ENCODE results near the gene RNF11.
"Not testable (repeated sequence)": the region's sequence is repeated elsewhere in the genome, so short reads cannot be mapped to it uniquely, and the experiment has no call there.

RNF11 gene

DNA sequence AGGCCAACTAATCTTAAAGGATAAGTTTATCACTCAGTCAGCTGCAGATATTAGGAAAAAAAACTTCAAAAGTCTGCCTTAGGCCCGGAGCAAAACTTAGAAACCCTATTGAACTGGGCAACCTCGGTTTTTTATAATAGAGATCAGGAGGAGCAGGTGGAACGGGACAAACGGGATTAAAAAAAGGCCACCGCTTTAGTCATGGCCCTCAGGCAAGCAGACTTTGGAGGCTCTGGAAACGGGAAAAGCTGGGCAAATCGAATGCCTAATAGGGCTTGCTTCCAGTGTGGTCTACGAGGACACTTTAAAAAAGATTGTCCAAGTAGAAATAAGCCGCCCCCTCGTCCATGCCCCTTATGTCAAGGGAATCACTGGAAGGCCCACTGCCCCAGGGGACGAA, 7.6 kb upstream of the RNF11 start:
- not testable (repeated sequence) for DNase-seq (ENCODE audit: low spot score)

DNA sequence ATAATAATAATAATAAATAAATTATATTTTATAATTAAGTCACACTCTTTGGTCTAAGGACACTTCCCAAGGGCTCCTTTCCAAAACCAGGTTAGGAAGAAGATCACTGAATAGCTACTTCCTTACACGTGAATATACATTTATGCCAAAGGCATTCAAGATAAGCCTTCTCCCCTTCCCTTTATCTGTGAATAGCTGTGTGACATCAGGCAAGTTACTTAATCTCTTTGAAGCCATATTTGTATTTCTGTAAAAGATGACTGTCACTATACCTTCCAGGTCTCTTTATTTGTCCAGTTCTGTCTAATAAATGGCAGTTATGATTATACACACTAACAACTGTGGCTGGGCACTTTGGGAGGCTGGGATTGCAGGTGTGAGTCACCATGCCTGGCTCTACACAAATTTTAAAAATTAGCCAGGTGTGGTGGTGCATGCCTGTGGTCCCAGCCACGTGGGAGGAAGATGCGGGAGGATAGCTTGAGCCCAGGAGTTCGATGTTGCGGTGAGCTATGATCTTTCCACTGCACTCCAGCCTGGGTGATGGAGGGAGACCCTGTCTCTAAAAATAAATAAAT, 5.5 kb upstream of the RNF11 start:
- DNase-seq (ENCODE audit: low spot score) = no peak

DNA sequence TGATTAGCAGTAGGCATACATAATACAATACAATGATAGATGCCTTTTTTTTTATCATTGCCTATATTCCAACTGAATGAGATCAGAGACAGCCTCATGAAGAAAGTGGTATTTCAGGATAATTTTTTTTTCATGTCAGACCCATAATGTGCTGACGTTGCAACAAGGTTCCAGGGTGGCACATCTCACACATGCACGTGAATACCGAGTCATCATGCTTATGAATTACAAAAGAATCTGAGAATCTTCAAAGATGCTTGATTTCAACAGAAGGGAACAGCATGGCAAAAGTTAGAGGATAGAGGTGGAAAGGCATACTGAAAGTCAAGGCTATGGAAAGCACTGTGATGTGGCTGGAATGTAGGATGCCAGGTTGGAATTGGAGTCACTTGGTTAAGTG, 5.0 kb upstream of the RNF11 start:
- no peak for DNase-seq (ENCODE audit: low spot score)

DNA sequence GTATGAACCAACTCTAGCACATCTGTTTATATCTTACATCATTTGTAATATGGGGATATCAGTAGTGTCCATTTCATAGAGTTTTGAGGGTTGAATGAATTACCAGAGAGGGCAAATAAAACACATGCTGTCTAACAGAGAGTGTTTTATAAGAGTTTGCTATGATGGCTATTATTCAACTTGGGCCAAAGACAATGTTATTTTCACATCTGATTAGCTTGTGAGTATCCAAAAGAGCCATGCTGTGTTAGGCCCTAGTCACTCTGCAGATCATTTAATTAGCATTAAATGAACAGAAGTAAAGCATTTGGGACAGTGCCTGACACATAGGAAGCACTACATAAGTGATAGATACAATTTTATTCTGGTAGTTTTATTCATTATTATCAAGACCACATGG, 4.2 kb upstream of the RNF11 start:
- no peak for DNase-seq (ENCODE audit: low spot score)

DNA sequence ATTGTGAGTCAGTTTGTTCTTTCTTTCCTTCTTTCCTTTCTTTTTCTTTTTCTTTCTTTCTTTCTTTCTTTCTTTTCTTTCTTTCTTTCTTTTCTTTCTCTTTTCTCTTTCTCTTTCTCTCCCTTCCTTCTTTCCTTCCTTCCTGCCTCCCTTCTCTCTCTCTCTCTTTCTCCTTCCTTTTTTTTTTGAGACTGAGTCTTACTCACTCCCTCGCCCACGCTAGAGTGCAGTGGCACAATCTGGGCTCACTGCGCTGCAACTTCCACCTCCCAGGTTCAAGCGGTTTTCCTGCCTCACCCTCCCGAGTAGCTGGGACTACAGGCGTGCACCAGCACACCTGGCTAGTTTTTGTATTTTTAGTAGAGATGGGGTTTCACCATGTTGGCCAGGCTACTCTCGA, 1.8 kb upstream of the RNF11 start:
- not testable (repeated sequence) for DNase-seq (ENCODE audit: low spot score)

DNA sequence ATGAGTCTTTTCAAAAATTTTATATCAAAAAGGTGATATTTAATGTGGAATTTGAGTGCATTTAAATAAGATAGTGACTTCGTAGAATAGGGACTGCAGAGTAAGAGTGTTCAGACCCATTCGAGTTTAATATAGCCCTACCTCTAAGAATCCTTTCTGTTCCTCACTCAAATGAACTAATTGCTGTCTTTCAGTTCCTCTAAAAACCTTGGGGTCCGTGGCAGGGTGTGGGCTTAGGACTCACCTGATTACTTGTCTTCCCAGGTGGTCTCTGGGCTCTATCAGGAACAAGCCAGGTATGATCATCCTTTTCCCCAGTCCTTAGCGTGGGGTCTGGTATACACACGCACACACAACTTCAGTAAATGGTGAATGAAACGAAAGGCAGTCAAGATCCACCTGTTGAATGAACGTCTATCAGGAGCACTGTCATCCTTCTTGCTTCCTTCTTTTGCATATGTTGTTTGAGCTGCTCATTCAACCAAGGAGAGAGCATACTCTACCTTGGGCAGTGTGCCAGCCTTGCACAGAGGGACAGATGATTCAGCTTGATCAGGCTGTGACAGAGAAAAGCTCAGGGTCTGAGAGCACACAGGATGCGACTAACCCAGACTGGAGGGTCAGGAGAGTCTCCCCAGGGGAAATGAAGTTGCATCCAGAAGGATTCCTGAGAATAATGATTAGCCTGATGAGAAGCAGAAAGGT, 1.2 kb upstream of the RNF11 start:
- DNase-seq (ENCODE audit: low spot score) = peak; percentile 28

DNA sequence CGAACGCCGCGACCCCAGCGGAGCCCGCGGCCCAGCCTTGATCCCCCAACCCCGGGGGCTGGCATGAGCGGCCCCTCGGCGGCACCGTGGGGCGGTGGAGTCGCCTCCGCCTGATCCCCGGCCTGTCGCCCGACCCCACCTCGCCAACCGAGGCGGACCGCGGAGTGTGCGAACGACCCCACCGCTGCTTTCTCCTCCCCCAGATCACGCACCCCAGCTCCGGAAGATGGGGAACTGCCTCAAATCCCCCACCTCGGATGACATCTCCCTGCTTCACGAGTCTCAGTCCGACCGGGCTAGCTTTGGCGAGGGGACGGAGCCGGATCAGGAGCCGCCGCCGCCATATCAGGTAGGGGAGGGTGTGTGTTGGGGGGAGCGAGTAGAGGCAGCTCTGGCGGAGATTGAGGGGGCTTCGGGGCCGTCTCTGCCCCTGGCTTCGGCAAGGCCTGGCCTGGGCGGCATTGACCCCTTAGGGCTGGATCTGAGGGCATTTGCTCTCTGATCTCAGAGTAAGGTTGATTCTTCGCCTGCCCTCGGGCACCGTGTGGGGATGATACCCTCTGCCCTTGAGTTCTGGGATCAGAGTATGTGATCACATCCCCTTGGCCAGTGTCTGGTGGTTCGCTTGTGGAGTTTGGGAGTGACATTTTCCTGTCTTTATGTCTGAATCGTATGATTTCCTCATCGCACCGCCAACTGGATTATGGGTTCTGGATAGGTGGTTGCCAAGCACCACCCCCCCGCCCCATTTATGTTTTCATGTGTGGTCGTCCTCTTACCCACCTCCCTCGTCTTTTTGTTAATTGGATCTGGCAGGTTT, 668 bp downstream of the RNF11 start:
- DNase-seq (ENCODE audit: low spot score) = peak; percentile 38

DNA sequence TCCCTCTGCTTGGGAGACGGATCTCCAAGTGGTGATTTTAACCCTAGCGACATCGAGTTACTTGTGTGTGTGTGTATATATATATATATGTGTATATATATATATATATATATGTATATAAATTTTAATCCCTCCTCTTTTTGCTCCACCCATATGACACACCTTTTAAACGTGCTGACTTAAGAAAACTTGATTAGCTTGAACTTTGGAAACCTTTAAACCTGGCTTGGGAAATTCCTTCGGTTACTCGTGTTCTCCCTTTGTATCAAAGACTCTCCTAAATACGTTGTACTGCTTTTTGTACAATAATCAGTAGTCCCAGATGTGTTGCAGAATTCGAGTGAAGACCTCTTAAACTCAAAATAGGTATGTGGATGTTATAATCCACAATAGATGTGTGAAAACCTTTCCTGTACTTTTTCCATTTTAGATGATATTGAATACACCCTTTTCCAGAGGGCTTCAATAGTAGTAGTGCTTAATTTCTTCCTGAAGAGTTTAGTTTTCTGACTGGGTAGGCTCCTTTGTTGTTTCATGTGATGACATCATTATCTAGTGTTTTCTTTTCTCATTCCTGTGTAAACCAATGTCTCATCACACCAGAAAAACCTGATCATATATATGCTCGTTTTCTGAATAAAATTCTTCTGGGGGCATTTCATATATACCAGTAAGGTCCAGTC, 1.4 kb downstream of the RNF11 start:
- DNase-seq (ENCODE audit: low spot score) = peak; percentile 51

DNA sequence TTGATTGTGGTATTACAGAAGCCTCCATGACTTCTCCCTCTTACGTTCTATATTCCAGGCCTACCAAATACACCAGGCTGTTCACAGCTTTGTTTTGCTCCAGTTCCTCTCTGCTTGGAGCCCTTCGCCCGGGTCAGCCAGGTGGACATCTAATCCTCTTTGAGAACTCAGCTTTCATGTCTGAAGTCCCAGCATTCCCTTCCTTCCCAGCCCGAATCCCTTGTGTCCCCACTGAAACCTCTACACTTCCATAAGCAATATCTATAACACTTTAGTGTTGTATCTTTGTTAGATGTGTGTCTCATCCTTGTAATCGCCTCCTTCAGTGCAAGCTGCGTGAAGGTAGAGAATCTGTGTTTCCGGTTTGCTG, 1.9 kb downstream of the RNF11 start:
- no peak for DNase-seq (ENCODE audit: low spot score)

DNA sequence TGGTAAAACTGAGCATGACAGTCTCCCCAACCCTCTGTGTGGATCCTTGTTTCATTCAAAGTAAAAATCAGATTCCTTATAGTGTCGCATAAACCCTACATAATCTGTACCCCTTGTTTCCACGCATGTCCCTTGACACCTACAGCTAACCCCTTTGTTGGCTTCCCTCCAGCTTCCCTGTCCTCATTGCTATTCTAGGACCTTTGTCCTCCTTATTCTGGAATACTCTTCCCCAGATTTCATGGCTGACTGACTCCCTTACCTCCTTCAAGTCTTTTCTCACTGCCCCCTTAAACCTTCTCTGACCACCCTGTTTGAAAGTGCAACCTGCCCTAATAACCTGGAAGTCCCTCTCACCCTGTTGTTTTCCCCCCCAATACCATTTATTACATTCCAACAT, 4.0 kb downstream of the RNF11 start:
- DNase-seq (ENCODE audit: low spot score) = no peak

DNA sequence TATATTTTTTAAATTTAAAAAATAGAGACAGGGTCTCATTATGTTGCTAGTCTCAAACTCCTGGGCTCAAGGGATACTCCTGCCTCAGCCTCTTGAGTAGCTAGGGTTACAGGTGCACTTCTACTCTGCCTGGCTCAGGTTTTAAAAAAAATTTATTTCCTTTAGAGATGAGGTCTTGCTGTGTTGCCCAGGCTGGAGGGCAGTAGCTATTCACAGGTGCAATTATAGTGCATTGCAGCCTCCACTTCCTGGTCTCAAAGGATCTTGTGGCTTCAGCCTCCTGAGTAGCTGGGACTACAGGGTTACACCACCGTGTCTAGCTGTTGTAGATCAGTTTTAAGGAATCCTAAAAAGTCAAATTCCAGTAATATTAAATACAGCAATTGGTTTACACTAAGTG, 5.0 kb downstream of the RNF11 start:
- DNase-seq (ENCODE audit: low spot score) = no peak

DNA sequence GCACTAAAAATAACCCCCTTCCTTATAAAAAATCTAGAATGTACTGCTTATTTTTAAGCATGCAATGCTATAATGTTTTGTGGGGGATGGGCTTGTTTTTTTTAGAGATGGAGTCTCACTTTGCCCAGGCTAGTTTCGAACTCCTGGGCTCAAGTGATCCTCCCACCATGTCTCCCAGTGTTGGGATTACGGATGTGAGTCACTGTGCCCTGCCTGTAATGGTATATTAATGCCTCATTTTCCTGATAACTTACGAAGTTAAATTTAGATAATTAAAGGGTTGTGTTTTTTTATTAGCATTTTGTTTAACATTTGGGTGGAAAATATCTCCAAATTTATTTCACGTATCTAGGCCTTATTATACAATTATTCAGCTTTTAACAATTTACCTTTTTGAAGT, 6.5 kb downstream of the RNF11 start:
- DNase-seq (ENCODE audit: low spot score) = no peak

DNA sequence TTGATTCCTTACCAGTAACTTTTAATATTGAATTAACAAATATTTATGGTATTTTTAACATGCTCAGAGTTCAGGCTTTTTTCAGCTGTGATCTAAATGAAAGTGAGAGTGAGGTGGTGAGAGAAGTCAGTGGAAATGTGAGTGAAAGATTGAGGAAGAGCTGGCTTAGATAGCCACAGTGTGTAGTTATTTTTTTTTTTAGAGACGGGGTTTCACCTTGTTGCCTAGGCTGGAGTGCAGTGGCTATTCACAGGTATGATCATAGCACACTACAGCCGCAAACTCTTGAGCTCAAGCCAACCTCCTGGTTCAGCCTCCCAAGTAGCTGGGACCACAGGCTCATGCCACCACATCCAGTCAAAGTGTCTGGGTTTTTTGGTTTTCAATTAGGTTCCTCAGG, 10.9 kb downstream of the RNF11 start:
- DNase-seq (ENCODE audit: low spot score) = no peak

DNA sequence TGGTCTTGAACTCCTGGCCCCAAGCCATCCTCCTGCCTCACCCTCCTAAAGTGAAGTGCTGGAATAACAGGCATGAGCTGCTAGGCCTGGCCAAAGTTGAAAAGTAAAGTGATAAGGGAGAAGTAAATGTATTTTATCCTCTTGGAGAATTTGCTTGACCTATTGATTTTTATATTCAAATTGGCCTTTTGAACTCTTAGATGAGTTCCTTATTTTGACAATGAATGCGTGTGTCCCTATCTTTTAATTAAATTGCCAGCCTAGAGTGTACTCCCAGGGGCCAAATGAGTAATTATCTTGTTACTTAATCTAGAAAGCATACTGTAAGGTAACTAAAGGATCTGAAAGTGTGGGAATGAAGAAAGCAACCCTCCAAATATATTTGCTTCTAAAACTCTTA, 11.4 kb downstream of the RNF11 start:
- no peak for DNase-seq (ENCODE audit: low spot score)

DNA sequence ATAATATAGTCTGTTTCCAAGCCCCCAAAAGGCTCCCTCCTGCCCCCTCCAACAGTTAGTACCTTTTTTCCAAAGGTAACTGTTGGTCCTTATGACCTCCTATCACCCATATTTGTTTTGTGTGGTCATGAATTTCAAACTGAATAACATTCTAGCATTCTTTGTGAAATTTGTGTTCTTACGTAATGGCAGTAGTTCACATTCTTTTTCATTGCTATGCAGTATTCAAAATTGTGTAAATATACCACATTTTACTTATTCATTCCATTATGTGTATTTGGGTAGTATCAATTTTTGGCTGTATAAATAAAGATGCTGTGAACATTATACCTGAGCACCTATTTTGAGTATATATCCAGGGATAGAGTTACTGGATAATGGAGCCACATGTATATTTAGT, 13.4 kb downstream of the RNF11 start:
- DNase-seq (ENCODE audit: low spot score) = no peak

DNA sequence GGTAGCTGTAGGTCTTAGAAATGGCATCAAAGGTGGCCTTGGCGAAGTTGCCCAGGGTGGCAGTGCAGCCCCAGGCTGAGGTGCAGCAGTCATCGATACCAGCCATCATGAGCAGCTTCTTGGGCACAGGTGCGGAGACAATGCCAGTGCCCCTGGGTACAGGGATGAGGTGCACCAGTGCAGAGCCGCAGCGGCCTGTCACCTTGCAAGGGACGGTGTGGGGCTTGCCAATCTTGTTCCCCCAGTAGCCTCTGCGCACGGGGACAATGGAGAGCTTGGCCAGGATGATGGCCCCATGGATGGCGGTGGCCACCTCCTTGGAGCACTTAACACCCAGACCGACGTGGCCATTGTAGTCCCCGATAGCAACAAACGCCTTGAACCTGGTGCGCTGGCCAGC, 14.7 kb downstream of the RNF11 start:
- DNase-seq (ENCODE audit: low spot score) = not testable (repeated sequence)

DNA sequence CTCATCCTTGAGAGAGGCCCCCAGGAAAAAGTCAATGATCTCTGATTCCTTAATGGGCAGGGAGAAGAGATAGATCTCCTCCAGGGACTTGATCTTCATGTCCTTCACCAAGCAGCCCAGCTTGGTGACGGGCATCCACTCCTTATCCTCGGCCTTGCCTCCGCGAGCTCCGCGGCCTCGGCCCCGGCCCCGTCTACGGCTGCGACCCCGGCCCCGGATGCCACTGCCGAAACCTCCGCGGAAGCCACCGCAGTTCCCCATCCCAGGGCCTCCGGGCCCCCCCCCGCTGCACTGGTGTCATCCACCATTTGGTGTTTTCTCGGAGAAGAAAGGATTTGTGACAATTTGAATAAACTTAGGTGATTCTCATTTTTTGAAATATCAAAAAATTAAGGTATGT, 15.1 kb downstream of the RNF11 start:
- not testable (repeated sequence) for DNase-seq (ENCODE audit: low spot score)

DNA sequence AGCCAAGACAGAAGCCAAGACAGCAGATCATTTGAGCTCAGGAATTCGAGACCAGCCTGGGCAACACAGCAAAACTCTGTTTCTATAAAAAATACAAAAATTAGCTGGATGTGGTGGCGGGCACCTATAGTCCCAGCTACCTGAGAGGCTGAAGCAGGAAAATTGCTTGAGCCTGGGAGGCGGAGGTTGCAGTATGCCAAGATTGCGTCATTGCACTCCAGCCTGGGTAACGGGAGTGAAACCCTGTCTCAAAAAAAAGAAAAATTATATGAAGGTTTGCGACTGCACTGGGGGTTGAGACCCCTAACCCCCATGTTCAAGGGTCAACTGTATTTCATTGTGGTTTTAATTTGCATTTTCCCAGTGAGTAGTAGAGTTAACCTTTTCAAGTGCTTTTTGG, 16.3 kb downstream of the RNF11 start:
- no peak for DNase-seq (ENCODE audit: low spot score)

DNA sequence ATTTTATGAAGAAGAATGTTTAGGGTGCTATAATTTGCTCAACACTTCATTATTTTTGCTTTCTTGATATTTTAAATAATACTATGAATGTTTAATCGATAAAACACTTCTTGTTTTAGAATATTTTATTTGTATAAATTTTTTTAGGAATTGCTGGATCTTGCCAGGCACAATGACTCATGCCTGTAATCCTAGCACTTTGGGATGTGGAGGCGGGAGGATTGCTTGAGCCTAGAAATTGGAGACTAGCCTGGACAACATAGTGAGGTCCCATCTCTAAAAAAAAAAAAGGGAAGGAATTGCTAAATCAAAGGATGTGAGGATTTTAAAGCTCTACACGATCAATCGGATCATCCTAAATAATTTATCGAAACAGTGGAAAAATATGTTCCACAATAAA, 17.6 kb downstream of the RNF11 start:
- no peak for DNase-seq (ENCODE audit: low spot score)

DNA sequence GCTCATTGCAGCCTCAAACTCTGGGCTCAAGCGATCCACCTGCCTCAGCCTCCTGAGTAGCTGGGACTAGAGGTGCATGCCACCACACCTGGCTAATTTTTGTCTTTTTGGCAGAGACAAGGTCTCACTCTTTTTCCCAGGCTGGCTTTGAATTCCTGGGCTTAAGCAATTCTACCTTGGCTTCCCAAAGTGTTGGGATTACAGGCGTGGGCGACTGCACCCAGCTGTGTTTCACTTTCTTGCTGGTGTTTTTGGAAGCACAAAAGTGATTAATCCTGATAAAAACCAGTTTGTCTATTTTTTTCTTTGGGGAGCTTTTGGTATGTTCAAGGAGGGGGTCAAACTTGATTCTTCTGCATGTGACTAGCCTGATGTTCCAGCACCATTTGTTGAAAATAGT, 19.3 kb downstream of the RNF11 start:
- no peak for DNase-seq (ENCODE audit: low spot score)

DNA sequence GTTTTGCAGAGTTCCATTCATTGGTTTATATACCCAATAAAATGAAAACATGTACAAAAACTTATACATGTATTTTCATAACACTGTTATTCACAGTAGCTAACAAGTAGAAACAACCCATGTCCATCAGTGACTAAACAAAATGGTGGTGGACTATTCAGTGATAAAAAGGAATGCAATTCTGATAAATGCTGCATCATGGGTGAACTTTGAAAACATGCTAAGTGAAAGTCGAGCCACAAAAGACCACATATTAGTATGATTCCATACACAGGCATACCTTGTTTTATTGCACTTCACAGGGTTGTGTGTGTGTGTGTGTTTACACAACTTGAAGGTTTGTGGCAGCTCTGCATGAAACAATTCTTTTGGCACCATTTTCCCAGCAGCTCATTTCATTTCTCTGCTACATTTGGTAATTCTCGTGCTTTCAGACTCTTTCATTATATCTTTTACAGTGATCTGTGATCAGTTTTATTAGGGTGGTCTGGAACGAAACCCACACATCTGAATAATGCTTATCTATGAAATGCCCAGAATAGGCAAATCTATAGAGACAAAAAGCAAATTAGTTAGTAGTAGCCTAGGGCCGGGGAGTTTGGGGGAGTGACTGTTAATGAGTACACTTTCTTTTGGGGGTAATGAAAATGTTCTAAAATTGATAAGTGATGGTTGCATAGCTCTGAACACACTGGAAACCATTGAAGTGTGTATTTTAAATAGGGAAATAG, 27.2 kb downstream of the RNF11 start:
- DNase-seq (ENCODE audit: low spot score) = no peak

DNA sequence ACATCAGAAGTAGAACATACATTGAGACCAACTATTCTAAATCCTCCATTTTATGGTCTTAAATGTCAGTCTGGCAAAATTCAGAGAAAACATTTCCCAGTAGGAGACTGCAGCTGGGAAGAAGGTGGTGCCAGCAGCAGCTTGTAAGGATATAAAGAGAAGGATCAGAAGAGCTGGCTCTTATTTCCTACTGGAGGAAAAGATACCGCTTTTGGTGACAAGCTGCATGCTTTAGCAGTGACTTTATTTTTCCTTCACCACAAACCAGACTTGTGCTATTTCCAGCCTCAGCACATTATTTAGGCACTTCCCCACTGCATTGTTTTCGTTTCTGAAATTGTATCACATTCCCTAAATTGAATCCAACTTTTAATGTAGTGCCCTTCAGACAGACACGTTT, 28.4 kb downstream of the RNF11 start:
- peak; percentile 82 for DNase-seq (ENCODE audit: low spot score)

Measured in AG08396 (cell line).